OCI-LY1 (cell line): ENCODE data around the gene VMP1.

Experiments
- EZH2 ChIP-seq: fragments of 200-600 bp; sonication (generic), shearing (Covaris generic); IDR thresholded peaks from 2 replicates; pipeline ENCODE4 v1.8.0; 2017; ENCODE audit warnings: borderline replicate concordance, mixed run types, mild to moderate bottlenecking, antibody characterized with exemption, low read length, moderate library complexity, mixed read lengths
- TF ChIP-seq, protein P1 (sequence below): fragments of 200-600 bp; sonication (generic), shearing (Covaris generic); IDR thresholded peaks from 2 replicates; pipeline ENCODE4 v1.5.1; 2017; ENCODE audit warnings: mild to moderate bottlenecking, antibody characterized with exemption, low read length, moderate library complexity, mixed read lengths

GRCh38 chr17:59796785-59797205 is 89.3 kb downstream of the VMP1 start:
- TF ChIP-seq, protein P1, sequence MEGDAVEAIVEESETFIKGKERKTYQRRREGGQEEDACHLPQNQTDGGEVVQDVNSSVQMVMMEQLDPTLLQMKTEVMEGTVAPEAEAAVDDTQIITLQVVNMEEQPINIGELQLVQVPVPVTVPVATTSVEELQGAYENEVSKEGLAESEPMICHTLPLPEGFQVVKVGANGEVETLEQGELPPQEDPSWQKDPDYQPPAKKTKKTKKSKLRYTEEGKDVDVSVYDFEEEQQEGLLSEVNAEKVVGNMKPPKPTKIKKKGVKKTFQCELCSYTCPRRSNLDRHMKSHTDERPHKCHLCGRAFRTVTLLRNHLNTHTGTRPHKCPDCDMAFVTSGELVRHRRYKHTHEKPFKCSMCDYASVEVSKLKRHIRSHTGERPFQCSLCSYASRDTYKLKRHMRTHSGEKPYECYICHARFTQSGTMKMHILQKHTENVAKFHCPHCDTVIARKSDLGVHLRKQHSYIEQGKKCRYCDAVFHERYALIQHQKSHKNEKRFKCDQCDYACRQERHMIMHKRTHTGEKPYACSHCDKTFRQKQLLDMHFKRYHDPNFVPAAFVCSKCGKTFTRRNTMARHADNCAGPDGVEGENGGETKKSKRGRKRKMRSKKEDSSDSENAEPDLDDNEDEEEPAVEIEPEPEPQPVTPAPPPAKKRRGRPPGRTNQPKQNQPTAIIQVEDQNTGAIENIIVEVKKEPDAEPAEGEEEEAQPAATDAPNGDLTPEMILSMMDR, result no peak
- TF ChIP-seq EZH2, result no peak
